Activated CD4-positive, alpha-beta T cell treated with anti-CD3 and anti-CD28 coated beads, Interleukin-2, amount 10 ng/mL, durations not matched to agents 7 days and 5 days (primary cell): ENCODE data around the gene MBD3L4. TPM values are rescaled to one million over a fixed set of nuclear protein-coding genes. Genes with fewer than 3 reads are reported as not detected.
"Not testable (repeated sequence)": the region's sequence is repeated elsewhere in the genome, so short reads cannot be mapped to it uniquely, and the experiment has no call there.

ENCODE experiments used
- CTCF ChIA-PET: fragments of 350-600 bp; sonication (Branson Sonifier 250); formaldehyde crosslinking; loops from one replicate; lab custom pipeline; 2021; ENCODE audit warnings: antibody characterized with exemption; lab: Charles Lee
- POLR2A ChIA-PET: fragments of 350-600 bp; sonication (Branson Sonifier 250); formaldehyde crosslinking; loops from one replicate; lab custom pipeline; 2021; ENCODE audit warnings: antibody characterized with exemption; lab: Charles Lee
- DNase-seq: peaks from one replicate; pipeline ENCODE4 v3.0.0-alpha.2; 2020
- H3K27ac Mint-ChIP-seq: one replicate; pipeline ENCODE4 v1.8.0; 2021; ENCODE audit warnings: mild to moderate bottlenecking, moderate library complexity, mixed read lengths
- H3K27me3 Mint-ChIP-seq: one replicate; pipeline ENCODE4 v1.8.0; 2021; ENCODE audit warnings: mixed read lengths
- H3K36me3 Mint-ChIP-seq: one replicate; pipeline ENCODE4 v1.8.0; 2021; ENCODE audit warnings: low read depth, mixed read lengths
- H3K4me1 Mint-ChIP-seq: one replicate; pipeline ENCODE4 v1.8.0; 2021; ENCODE audit warnings: mixed read lengths
- H3K4me3 Mint-ChIP-seq: one replicate; pipeline ENCODE4 v1.8.0; 2021; ENCODE audit warnings: mild to moderate bottlenecking, moderate library complexity, mixed read lengths
- H3K9me3 Mint-ChIP-seq: one replicate; pipeline ENCODE4 v1.8.0; 2021; ENCODE audit warnings: mixed read lengths
- total RNA-seq, 2 experiments: library from RNA; stranded (reverse); gene quantifications; one replicate each; pipeline ENCODE4 v1.2.3, GENCODE V29; 2021

The MBD3L4 gene
- total RNA-seq: not detected

- DNase-seq, H3K9me3 Mint-ChIP-seq, POLR2A ChIA-PET, H3K4me1 Mint-ChIP-seq, CTCF ChIA-PET, H3K4me3 Mint-ChIP-seq, H3K36me3 Mint-ChIP-seq, H3K27ac Mint-ChIP-seq, H3K27me3 Mint-ChIP-seq: not testable (repeated sequence)
Measured at GRCh38 chr19:7040079-7040478, at the start of gene MBD3L4. TSS of gene MBD3L4 (minus strand) at chr19:7040179. CDS start at chr19:7040144, 35 bp downstream.

DNA sequence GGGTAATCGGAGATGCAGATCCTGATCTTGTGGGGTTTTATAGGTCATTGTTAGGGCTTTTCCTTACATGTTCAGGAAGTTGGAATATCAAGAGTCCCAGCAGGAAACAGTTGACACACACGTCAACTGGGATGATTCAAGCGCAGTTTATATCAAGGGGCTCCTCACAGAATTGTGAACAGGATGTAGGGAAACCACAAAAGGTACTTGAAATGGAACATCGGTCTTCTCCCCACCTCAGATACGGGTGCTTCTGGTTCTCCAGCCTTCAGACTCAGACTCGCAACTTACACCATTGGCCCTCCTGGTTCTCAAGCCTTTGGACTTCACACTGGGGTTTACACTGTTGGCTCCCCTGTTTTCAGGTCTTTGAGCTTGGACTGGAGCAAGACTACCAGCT lies 49.0 kb upstream of the MBD3L4 start:
- Mint-ChIP-seq H3K27me3 (no peaks in the 10 kb centered on the region), H3K9me3 (peaks cover 52% of the 10 kb centered on the region), H3K27ac (no peak overlapping the region), H3K36me3 (peaks cover 36% of the 10 kb centered on the region), H3K4me3 (no peak overlapping the region), H3K4me1 (peaks cover 6% of the 10 kb centered on the region)
- ChIA-PET POLR2A (no interaction called here), CTCF (no interaction called here)
- no peak for DNase-seq

DNA sequence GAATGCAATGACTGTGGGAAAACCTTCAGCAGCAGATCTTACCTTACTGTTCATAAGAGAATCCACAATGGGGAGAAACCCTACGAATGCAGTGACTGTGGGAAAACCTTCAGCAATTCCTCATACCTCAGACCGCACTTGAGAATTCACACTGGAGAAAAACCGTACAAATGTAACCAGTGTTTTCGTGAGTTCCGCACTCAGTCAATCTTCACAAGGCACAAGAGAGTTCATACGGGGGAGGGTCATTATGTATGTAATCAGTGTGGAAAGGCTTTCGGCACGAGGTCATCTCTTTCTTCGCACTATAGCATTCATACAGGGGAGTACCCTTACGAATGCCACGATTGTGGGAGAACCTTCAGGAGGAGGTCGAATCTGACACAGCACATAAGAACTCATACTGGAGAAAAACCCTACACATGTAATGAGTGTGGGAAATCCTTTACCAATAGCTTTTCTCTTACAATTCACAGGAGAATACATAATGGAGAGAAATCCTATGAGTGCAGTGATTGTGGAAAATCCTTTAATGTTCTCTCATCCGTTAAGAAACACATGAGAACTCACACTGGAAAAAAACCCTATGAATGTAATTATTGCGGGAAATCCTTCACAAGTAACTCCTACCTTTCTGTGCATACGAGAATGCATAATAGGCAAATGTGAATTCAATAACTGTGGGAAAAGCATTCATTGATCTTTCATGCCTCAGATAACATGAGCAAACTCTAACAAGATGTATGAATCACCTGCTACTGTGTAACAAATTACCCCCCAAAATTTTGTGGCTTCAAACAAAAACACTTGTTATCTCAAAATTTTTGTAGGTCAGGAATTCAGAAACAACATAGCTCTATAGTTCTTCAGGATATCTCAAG lies 43.3 kb upstream of the MBD3L4 start:
- POLR2A ChIA-PET: no interaction called here
- peaks cover 50% of the 10 kb centered on the region for H3K9me3 Mint-ChIP-seq

DNA sequence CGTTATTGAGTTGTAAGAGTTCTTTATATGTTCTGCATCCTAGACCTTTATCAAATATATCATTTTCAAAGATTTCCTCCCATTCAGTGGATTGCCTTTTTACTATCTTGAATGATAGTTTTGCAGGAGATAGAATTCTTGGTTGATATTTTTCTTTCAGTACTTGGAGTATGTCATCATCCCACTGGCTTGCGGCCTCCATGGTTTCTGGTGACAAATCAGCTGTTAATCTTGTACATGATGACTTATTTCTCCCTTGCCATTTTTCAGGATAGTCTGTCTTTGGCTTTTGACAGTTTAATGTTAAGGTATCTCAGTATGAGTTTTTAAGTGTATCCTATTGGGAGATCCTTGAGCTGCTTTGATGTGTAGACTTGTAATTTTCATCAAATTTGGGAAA lies 38.0 kb upstream of the MBD3L4 start:
- no peak overlapping the region for H3K4me3 Mint-ChIP-seq

More for the DNA sequence above, 43.3 kb upstream of the MBD3L4 start:
- Mint-ChIP-seq H3K36me3 (peaks cover 80% of the 10 kb centered on the region), H3K4me1 (peaks cover 1% of the 10 kb centered on the region), H3K4me3 (no peak overlapping the region), H3K27ac (peak overlapping the region; percentile 9), H3K27me3 (no peaks in the 10 kb centered on the region)
- CTCF ChIA-PET: interaction anchor here (0.7 to 1.8 kb wide), 5 partner anchors 13 to 262 kb away, joined by 3 to 8 read pairs (median 4); partner anchors contain the start of gene ZNF557
- no peak for DNase-seq

DNA sequence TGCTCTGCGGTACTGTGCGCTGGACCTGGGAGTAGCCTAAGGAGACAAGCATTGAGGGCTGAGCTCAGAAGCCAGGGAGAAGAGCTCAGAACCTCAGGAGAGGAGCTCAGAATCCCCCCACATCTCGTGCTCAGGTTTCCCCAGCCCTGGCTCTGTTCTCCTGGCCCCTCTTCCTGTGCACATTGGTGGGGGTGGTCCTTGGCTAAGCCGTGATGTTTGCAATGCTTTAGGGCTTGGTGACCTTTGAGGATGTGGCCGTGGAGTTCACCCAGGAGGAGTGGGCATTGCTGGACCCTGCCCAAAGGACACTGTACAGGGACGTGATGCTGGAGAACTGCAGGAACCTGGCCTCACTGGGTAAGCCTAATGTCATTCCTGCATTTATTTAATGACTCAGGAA lies 36.2 kb upstream of the MBD3L4 start:
- Mint-ChIP-seq H3K27me3 (no peaks in the 10 kb centered on the region), H3K27ac (no peak overlapping the region), H3K36me3 (peaks cover 91% of the 10 kb centered on the region), H3K9me3 (peaks cover 46% of the 10 kb centered on the region), H3K4me3 (no peak overlapping the region), H3K4me1 (peaks cover 13% of the 10 kb centered on the region)
- ChIA-PET POLR2A (no interaction called here), CTCF (no interaction called here)
- DNase-seq: peak; percentile 3

More for the DNA sequence above, 38.0 kb upstream of the MBD3L4 start:
- Mint-ChIP-seq H3K36me3 (peaks cover 96% of the 10 kb centered on the region), H3K4me1 (peaks cover 5% of the 10 kb centered on the region), H3K9me3 (peaks cover 48% of the 10 kb centered on the region), H3K27ac (no peak overlapping the region), H3K27me3 (no peaks in the 10 kb centered on the region)
- ChIA-PET CTCF (interaction anchor here (0.6 to 0.7 kb wide), 2 partner anchors 132 to 866 kb away, joined by 4 read pairs; no protein-coding TSS in a partner anchor), POLR2A (no interaction called here)
- peak; percentile 4 for DNase-seq

- Mint-ChIP-seq H3K4me3 (no peak overlapping the region), H3K4me1 (peaks cover 23% of the 10 kb centered on the region), H3K27me3 (no peaks in the 10 kb centered on the region), H3K27ac (no peak overlapping the region), H3K9me3 (peaks cover 37% of the 10 kb centered on the region), H3K36me3 (peaks cover 88% of the 10 kb centered on the region)
- ChIA-PET POLR2A (no interaction called here), CTCF (no interaction called here)
- DNase-seq: peak; percentile 2
Measured at GRCh38 chr19:7074705-7075282, 34.8 kb upstream of the MBD3L4 start.

GRCh38 chr19:7072541-7072940 lies 32.6 kb upstream of the MBD3L4 start:
- DNase-seq: peak; percentile 0
- Mint-ChIP-seq H3K36me3 (peaks cover 68% of the 10 kb centered on the region), H3K27ac (peak overlapping the region; percentile 34), H3K4me1 (peaks cover 26% of the 10 kb centered on the region), H3K4me3 (no peak overlapping the region), H3K27me3 (no peaks in the 10 kb centered on the region), H3K9me3 (peaks cover 20% of the 10 kb centered on the region)
- POLR2A ChIA-PET: no interaction called here
- CTCF ChIA-PET: interaction anchor here (1.1 kb wide), 1 partner anchor 8 kb away, joined by 4 read pairs; no protein-coding TSS in a partner anchor

- H3K4me1 Mint-ChIP-seq: peaks cover 26% of the 10 kb centered on the region
- peaks cover 13% of the 10 kb centered on the region for H3K9me3 Mint-ChIP-seq
- CTCF ChIA-PET: interaction anchor here (0.5 to 1.9 kb wide), 6 partner anchors 14 to 799 kb away, joined by 3 to 5 read pairs (median 4); no protein-coding TSS in a partner anchor
Measured at GRCh38 chr19:7069904-7070226, 29.9 kb upstream of the MBD3L4 start.

GRCh38 chr19:7069042-7069903 lies 29.3 kb upstream of the MBD3L4 start, which contains the start of gene ZNF557:
TSS of gene ZNF557 (plus strand) at chr19:7069703. CDS start at chr19:7075075, 5,372 bp downstream.
- POLR2A ChIA-PET: interaction anchor here (0.6 to 1.5 kb wide), 2 partner anchors 30 to 129 kb away, joined by 5 to 9 read pairs; no protein-coding TSS in a partner anchor
- Mint-ChIP-seq H3K27ac (peak within 1 kb of the TSS; percentile 96), H3K36me3 (peaks cover 37% of the 10 kb centered on the region), H3K4me3 (peak within 1 kb of the TSS; percentile 92), H3K4me1 (peaks cover 24% of the 10 kb centered on the region), H3K27me3 (no peaks in the 10 kb centered on the region), H3K9me3 (peaks cover 11% of the 10 kb centered on the region)
- CTCF ChIA-PET: interaction anchor here (0.5 to 1.9 kb wide), 8 partner anchors 15 to 1107 kb away, joined by 3 to 5 read pairs (median 3); no protein-coding TSS in a partner anchor
- DNase-seq: peak; percentile 99

More at GRCh38 chr19:7069904-7070226, 29.9 kb upstream of the MBD3L4 start:
- POLR2A ChIA-PET: interaction anchor here (1.5 kb wide), 1 partner anchor 30 kb away, joined by 9 read pairs; no protein-coding TSS in a partner anchor
- Mint-ChIP-seq H3K27me3 (no peaks in the 10 kb centered on the region), H3K4me3 (peak overlapping the region; percentile 92), H3K36me3 (peaks cover 42% of the 10 kb centered on the region), H3K27ac (peak overlapping the region; percentile 96)
- DNase-seq: no peak

DNA sequence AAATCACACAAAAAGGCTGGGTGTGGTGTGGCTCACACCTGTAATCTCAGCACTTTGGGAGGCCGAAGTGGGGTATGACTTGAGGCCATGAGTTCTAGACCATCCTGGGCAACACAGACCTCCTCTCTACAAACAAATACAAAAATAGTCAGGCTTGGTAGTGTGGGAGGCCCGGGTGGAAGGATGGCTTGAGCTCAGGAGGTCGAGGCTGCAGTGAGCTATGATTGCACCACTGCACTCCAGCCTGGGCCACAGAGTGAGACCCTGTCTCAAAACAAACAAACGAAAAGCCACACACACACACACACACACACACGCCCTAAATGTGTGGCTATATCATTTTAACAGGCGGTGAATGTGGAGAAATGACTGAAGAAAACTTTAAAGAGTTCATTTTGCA lies 28.6 kb upstream of the MBD3L4 start:
- H3K27ac Mint-ChIP-seq: peak overlapping the region; percentile 96
- CTCF ChIA-PET: interaction anchor here (0.6 to 1.3 kb wide), 4 partner anchors 16 to 1107 kb away, joined by 3 read pairs; no protein-coding TSS in a partner anchor
- peaks cover 30% of the 10 kb centered on the region for H3K36me3 Mint-ChIP-seq
- no peak for DNase-seq
- no peaks in the 10 kb centered on the region for H3K27me3 Mint-ChIP-seq
- POLR2A ChIA-PET: interaction anchor here (1.5 kb wide), 1 partner anchor 31 kb away, joined by 9 read pairs; no protein-coding TSS in a partner anchor
- peaks cover 23% of the 10 kb centered on the region for H3K4me1 Mint-ChIP-seq
- H3K9me3 Mint-ChIP-seq: peaks cover 9% of the 10 kb centered on the region
- peak overlapping the region; percentile 92 for H3K4me3 Mint-ChIP-seq

GRCh38 chr19:7067716-7068115 lies 27.7 kb upstream of the MBD3L4 start:
- ChIA-PET CTCF (no interaction called here), POLR2A (no interaction called here)

GRCh38 chr19:7067122-7067521 lies 27.1 kb upstream of the MBD3L4 start:
- H3K27ac Mint-ChIP-seq, POLR2A ChIA-PET, CTCF ChIA-PET, H3K9me3 Mint-ChIP-seq, H3K27me3 Mint-ChIP-seq, H3K4me3 Mint-ChIP-seq: not testable (repeated sequence)
- peaks cover 17% of the 10 kb centered on the region for H3K4me1 Mint-ChIP-seq
- H3K36me3 Mint-ChIP-seq: peaks cover 18% of the 10 kb centered on the region
- peak; percentile 14 for DNase-seq

More at GRCh38 chr19:7067716-7068115, 27.7 kb upstream of the MBD3L4 start:
- Mint-ChIP-seq H3K27ac (no peak overlapping the region), H3K9me3 (peaks cover 7% of the 10 kb centered on the region), H3K4me1 (peaks cover 22% of the 10 kb centered on the region), H3K27me3 (no peaks in the 10 kb centered on the region), H3K4me3 (no peak overlapping the region), H3K36me3 (peaks cover 24% of the 10 kb centered on the region)
- DNase-seq: no peak
